DOHH2 (cell line): ENCODE data around the gene CYB5R2.

Experiments
- CTCF ChIP-seq: fragments of 200-600 bp; sonication (generic); IDR thresholded peaks from one replicate; pipeline ENCODE4 v1.5.1; 2014; ENCODE audit warnings: antibody characterized with exemption, mild to moderate bottlenecking, low read depth, low read length; ENCODE audit not compliant: poor library complexity, severe bottlenecking
- EZH2phosphoT487 ChIP-seq: fragments of 200-600 bp; sonication (generic); IDR thresholded peaks from 2 replicates; pipeline ENCODE4 v1.6.1; 2017; ENCODE audit warnings: borderline replicate concordance, mild to moderate bottlenecking, antibody characterized with exemption, low read length, moderate library complexity, mixed read lengths

- no peak for TF ChIP-seq CTCF
- TF ChIP-seq EZH2phosphoT487: no peak
Observed at GRCh38 chr11:7654195-7654705, 19.1 kb downstream of the CYB5R2 start.
